HG03354 (cell line): ENCODE results near the gene SIGLEC11.
"Not testable (repeated sequence)": the region's sequence is repeated elsewhere in the genome, so short reads cannot be mapped to it uniquely, and the experiment has no call there.

Experiments used
- ATAC-seq: cut with Tn5 transposase; IDR thresholded peaks from one replicate; pipeline ENCODE4 v1.9.1; 2021; ENCODE audit warnings: mild to moderate bottlenecking; ENCODE audit not compliant: unreplicated experiment, poor library complexity, severe bottlenecking

The SIGLEC11 gene

DNA sequence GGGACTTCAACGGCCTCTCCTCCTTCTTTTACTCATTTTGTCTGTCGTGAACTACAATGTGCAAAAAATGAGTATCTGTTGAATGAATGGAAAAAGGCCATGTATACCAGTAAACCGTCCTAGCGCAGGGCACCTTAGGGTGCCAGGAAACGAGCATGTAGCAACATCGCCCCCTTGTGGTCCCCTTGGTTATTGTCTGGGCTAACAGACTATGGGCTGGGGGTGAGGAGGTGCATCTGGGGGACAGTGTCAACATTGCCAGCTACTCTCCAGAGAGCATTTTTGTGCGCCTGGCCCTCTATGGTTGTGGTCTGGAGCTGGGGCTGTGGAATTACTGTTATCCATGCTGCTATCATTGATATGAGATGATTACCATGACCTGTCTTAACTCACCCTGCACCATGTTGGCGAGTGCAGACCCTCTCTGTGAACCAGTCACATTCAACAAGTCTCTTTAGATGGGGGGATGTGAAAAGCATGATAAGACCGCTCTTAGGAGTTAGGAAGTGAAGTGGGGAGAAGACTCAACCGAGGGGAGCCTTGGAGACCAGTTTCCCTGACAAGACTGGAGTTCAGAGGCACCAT lies 22.8 kb upstream of the SIGLEC11 start:
- ATAC-seq, result no peak

DNA sequence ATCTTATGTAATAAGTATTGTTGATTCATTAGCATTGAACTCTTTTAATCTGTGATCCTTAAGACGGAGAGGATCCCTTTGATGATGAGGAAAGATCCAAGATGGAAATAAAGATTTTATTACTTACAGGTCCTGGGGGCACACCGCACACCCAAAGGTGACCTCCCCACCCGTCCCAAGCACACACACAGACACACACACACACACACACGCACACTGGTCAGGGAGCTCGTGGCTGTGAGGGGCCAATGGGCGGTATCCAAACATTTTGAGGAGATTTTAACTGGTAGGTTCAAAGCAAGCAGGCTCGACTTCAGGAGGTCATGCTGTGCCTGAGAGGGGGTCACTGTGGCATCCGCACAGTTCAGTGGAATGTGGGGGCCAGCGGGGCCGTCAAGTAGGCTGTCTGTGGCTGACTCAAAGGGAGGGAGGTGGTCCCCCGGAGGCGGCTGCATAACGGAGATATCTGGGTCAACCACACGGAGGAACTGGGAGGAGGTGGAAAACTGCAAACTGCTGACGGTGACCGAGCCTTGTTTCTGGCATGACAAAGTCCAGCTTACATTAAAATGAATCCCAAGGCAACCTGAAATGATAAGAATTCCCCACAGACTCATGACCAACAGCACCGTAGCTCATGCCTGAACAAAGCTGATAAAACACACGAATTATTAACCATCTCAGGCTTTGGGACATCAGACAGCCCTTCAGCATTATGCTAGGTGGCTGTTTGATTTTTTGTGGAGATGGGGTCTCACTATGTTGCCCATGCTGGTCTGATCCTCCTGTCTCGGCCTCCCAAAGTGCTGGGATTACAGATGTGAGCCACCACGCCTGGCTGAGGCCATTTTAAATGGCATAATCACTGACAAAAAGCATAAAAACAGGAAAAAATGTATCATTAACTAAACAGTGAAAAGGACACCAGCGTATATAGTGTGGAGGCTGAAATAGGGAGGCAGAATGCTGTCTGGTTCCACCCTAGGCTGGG lies 20.9 kb upstream of the SIGLEC11 start:
- ATAC-seq, result no peak

DNA sequence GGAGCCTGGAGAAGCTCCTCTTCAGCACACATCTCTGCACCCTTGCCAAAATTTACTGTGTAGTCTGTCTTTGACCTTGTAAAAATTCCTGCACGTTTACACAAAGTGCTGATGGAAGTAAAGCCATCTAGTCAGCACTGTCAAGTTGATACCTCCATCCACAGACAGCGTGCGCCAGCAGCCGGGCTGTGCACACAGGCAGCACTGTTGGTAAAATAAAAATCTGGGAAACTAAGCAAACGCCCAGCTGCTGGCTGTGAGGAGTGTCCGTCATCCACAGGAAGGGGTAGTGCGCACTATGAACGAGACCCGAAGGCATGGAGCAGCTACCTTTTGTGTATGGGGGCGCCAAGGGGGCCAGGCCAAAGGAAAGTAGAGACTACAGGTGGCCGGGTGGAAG lies 17.4 kb upstream of the SIGLEC11 start:
- no peak for ATAC-seq

DNA sequence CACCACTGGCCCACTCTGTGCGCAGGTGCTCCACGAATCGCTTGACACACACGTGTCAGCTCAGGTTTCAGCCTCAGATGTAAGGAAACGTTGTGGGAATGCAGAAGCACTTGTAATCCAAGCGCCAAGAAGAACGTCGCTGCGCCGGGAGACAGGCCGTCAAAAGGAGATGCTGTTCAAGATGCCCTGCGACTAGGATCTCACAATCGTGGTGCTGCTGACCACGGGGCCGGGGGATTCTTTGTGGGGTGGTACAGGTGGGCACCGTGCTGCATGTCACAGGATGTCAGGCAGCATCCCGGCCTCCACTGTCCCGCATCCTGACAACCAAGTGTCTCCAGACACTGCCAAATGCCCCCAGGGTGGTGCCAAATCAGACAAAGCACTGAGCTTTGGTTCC lies 16.9 kb upstream of the SIGLEC11 start:
- ATAC-seq, result no peak

DNA sequence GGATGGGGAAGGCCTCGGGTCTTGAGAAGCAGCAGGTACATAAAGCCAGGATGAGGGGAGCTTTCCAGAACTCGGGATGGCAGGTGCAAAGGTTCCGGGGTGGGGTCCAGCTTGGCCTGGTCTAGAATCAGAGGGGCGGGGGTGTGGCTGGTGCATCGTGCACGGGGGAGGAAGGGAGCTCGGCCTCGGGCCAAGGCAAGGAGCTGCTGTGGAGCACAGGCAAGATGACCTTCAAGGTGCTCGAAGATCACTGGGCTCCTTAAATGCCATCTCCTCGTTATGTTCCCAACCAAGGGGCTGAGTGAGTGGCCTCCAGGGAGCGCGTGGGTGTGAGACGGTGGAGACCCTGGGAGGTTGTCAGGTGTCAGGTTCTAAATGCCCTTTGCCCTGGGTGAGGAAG lies 16.1 kb upstream of the SIGLEC11 start:
- no peak for ATAC-seq

DNA sequence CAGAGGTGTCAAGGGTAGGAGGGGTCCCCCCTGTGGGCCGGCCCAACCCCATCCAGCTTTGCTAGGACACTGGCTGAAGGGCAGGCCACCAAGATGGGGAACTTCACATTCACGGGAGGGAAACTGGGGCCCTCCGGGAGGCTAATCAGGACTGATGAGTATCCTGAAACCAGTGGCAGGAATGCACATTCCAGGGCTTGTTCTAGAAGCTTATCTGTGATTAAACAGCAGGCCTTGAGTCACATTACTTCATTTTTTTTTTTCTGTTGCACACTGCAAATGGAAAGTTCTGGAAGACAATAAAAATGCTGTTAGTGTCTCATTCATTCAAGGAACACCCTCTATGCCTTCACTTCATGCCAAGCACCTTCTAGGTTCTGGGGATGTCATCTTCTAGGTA lies 15.5 kb upstream of the SIGLEC11 start:
- ATAC-seq, result no peak

DNA sequence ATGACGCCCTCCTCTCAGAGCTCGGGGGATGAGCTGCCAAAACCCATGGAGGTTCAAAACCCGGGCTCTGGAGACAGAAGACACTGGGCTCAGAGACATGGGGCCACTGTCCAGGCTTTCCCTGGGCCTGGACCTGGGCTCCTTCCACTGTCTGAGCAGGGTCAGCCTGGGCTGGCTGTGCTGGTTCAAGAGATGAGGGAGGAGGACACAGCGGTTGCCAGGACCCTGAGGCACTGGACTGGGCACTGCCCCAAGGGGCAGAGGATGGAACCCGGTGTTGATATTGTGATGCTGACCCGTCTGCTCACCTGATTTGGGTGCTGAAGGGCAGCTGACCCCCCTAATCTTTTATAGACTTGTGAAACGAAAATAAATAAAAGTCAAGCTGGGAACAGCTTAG lies 14.1 kb upstream of the SIGLEC11 start:
- ATAC-seq, result no peak

DNA sequence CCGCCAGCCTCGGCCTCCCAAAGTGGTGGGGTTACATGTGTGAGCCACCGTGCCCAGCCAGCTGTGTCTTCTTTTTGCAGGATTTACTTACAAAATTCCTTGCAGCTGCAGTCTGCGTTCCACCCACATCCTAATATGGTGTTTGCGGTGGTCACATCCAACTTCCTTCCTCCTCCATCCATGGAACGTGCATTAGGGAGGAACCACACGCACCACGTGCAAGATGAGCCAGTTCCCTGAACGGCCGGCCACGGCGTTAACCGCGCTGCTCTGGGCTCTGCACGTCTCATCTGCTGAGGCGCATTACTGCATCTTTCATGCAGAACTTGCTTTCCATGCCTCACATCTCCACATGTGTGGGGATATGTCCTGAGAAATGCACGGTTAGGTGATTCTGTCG lies 13.0 kb upstream of the SIGLEC11 start:
- no peak for ATAC-seq

DNA sequence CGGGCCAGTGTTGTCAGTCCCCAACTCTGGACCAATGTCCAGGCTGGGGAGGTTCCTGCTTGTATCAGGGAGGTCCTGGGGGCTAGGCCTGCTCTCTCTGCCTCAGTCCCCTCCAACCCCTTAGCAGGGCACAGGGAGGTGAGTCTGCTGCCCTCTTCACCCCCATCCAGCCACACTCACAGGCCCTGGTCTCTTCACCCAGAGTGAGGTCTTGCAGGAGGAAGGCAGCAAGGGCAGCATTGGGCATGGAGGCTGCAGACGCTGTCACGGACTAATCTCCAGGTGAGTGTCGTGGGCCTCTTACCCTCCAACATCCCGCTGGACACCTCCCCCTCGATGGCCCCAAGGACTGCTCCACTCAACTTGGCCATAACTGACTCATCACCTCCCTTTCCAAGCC lies 11.9 kb upstream of the SIGLEC11 start:
- no peak for ATAC-seq

DNA sequence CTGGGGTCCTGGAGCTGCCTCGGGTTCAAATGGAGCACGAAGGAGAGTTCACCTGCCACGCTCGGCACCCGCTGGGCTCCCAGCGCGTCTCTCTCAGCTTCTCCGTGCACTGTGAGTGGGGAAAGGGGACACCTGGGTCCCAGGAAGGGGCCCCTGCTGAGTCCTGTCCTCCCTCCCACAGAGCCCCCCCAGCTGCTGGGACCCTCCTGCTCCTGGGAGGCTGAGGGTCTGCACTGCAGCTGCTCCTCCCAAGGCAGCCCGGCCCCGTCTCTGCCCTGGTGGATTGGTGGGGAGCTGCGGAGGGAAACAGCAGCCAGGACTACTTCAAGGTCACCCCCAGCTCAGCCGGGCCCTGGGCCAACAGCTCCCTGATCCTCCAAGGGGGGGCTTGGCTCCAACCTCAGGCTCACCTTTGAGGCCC lies 11.0 kb upstream of the SIGLEC11 start:
- ATAC-seq, result no peak

DNA sequence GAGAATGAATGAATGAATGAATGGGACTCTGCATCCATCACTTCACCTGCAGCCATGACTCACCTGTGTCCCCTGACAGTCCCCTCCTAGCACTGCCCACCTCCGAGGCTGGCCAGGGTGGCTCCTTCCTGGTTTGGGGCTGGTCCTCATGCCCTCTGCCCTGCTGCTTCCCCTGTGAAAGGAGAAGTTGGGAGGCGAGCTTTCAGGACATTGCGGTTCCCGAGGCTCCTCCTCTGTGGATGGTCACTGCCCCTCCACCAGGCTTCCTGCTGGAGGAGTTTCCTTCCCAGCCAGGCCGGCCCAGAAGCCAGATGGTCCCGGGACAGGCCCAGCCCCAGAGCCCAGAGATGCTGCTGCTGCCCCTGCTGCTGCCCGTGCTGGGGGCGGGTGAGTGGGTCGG lies 8.4 kb upstream of the SIGLEC11 start:
- not testable (repeated sequence) for ATAC-seq

DNA sequence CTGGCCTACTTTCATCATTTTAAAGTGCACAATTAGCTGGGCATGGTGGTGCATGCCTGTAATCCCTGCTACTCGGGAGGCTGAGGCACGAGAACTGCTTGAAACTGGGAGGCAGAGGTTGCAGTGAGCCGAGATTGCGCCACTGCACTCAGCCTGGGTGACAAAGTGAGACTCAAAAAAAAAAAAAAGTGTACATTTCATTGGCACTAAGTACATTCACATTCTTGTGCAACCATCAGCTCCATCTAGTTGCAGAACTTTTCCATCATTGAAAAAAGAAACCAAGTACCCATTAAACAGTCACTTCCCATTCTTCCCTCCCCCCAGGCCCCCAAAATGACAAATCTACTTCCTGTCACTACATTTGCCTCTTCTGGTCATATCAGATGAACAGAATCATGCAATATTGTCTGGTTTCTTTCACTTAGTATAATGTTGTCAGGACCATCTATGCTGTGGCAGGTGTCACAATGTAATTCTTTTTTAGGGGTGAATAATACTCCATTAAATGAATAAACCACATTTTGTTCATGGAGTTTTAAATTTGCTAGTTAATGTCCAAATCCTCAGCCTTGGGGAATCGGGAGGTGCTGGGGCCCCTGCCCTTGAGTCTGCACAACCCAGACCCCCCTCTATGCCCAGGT lies 7.4 kb upstream of the SIGLEC11 start:
- no peak for ATAC-seq

DNA sequence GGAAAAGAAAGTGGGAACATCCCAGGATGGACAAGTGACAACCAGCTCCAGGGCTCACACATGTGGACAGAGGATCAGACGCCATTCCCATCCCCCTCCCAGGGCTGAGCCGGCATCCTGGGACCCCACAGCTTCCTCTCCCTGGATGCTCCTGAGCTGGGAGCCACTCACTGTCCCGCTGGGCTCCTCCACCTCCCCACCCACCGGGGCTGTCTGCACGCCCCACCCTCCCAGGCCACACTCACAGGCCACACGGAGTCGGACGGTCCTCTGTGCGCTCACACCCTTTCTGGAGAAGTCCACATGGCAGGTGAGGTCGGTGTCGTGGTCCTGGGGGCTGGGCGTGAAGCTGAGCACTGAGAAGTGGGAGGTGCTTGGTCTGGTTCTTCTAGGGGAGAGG lies 1.1 kb downstream of the SIGLEC11 start:
- not testable (repeated sequence) for ATAC-seq

DNA sequence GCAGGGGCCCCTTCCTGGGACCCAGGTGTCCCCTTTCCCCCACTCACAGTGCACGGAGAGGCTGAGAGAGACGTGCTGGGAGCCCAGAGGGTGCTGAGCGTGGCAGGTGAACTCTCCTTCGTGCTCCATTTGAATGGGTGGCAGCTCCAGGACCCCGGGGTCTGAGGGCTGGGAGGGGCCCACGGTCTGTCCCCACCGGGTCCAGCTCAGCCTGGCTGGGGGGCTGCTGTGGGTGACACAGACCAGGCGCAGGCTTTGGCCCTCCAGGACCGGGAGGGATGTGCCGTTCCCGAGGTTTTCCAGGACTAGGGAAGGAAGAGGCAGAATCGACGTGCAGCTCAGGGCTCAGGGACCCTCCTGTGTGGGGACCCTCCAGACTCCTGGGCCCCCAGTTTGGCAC lies 2.4 kb downstream of the SIGLEC11 start:
- ATAC-seq, result not testable (repeated sequence)

DNA sequence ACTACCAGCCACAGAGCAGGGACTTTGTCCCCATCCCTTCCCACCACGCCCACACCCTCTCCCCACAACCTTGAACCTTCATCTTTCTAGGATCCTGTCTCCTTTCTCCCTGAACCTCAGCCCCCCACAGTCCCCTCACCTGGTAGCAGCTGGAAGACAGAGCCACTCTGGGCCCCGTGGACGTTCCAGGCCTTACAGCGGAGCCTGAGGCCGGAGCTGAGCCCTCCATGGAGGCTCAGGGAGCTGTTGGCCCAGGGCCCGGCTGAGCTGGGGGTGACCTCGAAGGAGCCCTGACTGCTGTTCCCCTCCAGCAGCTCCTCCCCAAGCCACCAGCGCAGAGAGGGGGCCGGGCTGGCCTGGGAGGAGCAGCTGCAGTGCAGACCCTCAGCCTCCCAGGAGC lies 2.8 kb downstream of the SIGLEC11 start:
- not testable (repeated sequence) for ATAC-seq

DNA sequence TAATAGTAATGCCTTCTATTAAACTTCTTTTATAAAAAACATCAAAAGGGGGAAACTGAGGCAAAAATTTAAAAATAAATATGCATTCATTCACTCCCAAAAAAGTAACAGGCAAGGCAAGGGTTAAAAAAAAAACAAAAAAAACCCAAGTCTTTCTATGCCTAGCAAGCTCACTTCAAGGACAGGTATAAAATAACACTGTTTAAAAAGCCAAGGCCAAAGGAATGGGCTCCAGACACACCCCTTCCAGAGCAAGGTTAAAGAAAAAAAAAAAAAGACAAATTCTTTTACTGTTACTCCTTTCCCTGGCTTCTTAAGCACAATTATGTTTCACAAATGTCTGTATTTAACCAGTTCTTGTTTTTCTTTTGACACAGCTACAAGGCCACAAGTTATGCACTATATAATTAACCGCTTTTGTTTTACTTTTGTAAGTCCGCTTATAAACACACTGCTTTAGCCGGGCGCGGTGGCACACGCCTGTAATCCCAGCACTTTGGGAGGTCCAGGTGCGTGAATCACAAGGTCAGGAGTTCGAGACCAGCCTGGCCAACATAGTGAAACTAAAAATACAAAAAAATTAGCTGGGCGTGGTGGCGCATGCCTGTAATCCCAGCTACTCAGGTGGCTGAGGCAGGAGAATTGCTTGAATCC lies 3.6 kb downstream of the SIGLEC11 start:
- no peak for ATAC-seq

DNA sequence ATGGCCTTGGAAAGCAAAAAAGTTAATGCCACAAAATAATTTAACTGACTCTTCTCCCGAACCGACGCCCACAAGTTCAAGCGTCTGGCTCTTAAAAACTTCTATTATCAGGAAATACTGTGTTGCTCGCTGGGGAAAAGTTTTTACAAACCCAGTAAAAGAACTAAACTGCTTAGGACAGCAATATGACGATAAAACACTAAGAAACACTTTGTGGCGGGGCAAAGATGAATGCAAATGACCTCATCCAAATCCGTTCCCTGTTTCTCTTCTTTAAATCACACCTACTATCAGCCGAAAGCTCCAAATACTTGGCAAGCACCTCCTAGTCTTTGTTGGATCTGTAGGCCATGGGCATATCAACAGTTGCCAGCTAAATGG lies 4.9 kb downstream of the SIGLEC11 start:
- no peak for ATAC-seq

DNA sequence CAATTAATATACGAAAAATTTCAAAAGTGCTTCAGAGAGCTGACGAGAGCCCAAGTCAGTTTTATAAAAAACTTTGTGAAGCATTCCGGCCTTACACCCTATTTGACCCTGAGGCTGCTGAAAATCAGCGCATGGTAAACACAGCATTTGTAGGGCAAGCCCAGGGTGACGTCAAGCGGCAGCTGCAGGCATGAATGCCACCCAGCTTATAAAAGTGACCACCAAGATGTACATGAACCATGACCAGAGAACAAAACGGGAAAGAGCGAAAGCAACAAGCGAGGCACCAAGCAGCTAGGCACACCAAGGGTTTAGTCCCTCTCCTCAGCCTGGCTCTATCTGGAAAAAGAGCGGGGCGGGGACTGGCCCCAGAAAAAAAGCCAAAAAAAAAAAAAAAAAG lies 6.0 kb downstream of the SIGLEC11 start:
- no peak for ATAC-seq

DNA sequence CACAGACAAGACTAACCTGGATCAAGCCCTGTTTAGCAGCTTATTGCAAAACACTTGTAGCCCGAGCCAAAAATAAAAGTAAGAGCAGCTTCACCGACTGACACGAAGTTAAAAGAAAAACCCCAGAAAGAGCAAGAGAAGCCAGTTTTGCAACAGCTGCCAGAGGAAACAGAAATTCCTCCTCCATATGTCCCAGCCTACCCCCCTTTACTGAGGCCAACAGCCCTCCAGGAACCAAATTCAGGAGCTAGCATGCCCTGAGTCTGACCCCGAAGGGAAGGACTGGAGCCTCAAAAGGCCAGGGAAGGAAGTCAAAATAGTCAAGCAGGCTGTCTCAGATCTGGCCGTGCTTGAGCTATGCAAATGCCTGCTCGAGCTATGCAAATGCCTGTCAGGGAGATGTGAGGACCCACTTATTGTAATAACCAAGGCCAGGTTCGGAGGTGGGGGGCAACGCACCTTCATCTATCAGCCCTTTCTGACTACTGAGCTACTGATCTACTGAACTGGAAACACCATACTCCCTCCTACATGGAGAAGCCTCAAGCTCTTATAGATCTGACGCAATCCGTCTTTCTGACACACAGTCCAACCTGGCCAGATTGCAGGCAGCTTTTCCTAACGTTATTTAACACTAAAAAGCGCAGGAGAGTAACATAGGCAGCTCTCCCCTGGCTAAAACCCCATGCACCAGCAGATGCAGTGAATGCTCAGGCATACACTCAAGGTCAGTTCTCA lies 6.7 kb downstream of the SIGLEC11 start:
- ATAC-seq, result no peak

DNA sequence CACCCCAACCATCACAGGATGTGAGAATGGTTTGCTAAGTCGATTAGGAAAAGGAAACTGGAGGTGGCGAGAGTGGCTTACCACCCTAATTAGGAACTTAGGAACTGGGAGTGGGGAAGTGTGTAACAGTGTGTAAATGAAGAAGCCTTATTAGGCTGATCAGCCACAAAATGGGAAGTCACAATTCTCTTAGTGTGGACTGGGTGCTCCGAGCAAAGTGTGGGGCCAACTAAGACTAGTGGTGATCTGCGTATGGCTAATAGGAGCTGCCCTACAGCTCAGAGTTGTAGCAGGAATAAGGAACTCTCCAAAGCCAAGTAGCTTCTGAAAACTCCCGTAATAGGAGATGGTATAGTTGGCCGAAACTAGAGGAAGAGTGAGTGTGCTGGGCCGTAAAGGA lies 7.6 kb downstream of the SIGLEC11 start:
- ATAC-seq, result no peak
